MM.1S (cell line): Measurements from ENCODE around the gene CACNA1H.

Experiments used
- EZH2phosphoT487 ChIP-seq: fragments of 300-600 bp; sonication (generic); IDR thresholded peaks from 2 replicates; pipeline ENCODE4 v1.6.1; 2018; ENCODE audit warnings: antibody characterized with exemption, low read length
- TF ChIP-seq, protein P1 (sequence below): fragments of 300-600 bp; sonication (generic); IDR thresholded peaks from 2 replicates; pipeline ENCODE4 v1.5.1; 2016; ENCODE audit warnings: antibody characterized with exemption, low read length, mixed read lengths

GRCh38 chr16:1220841-1221627, 68.1 kb downstream of the CACNA1H start:
- TF ChIP-seq, protein P1, sequence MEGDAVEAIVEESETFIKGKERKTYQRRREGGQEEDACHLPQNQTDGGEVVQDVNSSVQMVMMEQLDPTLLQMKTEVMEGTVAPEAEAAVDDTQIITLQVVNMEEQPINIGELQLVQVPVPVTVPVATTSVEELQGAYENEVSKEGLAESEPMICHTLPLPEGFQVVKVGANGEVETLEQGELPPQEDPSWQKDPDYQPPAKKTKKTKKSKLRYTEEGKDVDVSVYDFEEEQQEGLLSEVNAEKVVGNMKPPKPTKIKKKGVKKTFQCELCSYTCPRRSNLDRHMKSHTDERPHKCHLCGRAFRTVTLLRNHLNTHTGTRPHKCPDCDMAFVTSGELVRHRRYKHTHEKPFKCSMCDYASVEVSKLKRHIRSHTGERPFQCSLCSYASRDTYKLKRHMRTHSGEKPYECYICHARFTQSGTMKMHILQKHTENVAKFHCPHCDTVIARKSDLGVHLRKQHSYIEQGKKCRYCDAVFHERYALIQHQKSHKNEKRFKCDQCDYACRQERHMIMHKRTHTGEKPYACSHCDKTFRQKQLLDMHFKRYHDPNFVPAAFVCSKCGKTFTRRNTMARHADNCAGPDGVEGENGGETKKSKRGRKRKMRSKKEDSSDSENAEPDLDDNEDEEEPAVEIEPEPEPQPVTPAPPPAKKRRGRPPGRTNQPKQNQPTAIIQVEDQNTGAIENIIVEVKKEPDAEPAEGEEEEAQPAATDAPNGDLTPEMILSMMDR = no peak
- TF ChIP-seq EZH2phosphoT487 = peak; percentile 80
